HG03280 (cell line): ENCODE results near the gene ENPP6.
"Not testable (repeated sequence)": the region's sequence is repeated elsewhere in the genome, so short reads cannot be mapped to it uniquely, and the experiment has no call there.

Source experiments
- ATAC-seq: cut with Tn5 transposase; IDR thresholded peaks from one replicate; pipeline ENCODE4 v1.9.1; 2021; ENCODE audit warnings: mild to moderate bottlenecking, moderate library complexity; ENCODE audit not compliant: unreplicated experiment

Gene ENPP6

DNA sequence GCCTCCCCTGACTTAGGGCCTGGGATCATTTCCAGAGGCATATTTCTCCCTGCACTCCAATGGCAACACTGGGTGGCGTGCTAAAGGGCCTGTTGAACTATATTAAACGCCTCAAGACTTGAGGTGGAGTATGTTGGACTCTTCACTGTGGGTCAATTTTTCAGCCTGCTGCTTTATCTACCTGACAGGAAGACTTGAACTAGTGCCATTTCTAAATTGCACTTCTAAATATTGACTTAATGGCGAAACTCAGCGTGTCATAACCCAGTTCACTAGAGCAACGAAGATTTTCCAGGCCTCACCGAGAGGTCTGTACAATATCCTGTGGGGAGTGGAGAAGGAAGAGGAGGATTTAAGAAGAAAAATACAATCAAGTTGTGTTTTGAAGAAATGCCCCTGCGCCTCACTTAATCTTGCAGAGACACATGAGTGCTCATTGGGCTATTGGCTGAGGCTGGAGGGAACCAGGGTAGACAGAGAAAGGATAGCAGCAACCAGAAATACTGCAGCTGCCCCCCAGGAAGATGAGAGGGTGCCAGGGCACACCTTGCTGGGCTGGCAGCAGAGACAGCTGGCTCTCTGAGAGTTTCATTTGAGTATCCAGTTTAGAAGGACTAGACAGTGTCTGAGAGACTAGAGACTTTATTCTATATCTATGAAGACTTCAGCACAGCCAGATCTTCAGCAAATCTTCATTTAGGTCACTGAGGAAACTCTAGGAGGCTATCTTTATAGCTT lies 67.4 kb downstream of the ENPP6 start:
- no peak for ATAC-seq

DNA sequence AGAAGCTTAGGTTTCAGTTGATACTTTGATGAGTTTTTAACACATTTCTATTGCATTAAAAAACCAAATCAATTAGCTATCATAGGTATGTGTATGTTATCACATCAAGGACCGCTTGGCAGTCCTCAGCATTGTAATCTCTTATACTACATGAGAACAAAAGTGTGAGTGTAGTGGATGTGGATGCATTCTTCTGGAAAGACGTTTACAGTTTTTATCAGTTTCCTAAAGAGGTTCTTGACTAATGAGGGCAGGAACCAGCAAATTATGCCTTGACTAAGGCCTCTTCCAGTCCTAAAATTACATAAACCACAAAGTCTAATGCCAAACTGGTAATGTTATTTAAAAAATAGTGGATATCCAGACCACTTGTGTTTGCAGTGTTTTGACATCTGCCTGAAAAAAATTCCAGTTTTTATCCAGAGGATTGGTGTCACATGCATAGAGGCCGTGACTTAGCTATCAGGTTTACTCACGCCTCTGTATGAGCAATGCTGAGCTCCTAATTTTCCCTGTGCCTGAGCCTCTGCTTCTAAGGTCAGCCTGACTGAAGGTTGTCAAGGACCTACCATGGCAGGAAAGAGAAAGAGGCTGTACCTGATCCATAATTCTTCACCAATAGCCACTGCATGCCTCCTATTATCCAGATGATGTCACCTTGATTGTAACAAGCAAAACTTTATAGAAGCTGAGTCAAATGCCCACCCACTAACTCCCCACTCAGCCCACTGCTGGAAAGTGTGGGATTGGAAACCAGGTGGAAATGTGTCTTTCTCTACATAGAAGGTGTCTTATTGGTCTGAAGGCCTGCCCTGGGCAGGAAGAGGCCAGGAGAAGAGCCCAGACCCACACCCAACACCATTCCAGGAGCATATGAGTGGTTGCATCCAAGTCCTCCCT lies 68.7 kb downstream of the ENPP6 start:
- no peak for ATAC-seq

DNA sequence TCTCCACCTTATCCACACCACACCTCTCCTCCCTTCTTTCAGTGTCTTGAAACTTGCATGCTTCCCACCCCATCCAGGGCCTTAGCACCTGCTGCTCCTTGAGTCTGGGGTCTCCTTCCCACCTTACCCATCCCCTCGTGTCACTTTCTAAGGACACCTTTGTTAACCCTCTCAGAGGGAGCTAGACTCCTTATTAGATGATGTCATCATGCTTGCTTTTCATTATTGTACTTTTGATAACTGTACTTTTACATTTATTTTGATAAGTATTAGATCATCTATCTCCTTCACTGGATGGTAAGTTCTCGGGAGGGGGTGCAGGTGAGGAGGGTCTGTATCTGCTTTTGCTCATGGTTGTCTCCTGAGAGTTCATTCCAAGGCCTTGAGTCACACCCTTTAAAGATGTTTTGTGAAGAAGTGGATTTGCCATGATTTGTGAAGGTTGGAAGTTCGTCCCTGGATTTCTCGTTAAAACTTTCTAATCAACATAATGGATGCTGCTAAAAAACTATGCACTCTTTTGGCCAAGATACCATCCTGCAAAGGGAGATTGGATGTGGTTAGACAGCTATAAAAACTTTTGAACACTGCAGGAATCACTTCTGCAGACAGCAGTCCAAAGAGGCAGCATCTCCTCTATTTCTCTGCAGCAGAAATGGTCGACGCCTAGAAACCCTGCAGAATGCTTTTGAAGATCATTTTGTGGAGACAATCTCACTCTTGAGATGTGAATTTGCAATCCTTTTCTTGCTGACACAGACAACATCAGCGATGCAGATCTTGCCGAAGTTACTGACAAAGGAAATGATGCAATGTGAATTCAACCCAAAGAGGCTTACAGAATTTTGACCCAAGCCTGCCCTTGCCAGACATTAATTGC lies 69.6 kb downstream of the ENPP6 start:
- ATAC-seq: no peak

DNA sequence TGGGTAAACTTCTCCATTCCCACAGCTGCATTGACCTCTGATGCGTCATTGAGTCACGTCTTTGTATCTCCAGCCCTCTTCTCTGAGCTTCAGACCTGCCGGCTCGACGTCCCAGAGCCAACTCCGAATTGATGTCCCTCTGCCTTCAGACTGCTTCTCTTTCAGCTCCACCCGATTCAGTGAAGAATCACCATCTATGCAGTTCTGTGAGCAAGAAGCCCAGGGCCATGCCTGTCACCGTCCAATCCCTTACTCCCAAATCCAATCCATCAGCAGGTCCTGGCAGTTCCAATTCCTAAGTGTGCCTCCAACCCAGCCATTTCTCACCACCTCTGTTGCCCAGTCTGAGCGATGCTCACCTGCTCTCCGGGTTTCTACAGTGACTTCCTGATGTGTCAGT lies 70.7 kb downstream of the ENPP6 start:
- ATAC-seq: no peak

DNA sequence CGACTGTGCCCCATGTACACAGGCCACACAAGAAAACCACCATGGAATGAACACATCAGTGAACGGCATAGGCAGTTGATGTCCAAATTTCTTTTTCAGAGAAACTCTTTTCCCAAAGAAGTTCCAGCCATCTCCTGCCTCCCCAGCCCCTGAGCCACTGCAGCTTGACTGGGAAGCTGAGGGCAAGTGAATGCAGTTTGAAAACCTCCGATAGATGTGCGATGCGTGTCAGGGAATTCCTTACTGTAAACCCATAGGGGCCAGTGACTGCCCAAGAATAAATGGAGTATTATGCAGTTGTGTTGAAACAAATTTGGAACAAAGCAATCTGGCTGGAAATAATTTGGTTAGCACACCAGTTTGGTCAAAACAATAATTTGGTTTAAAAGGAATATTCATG lies 72.1 kb downstream of the ENPP6 start:
- ATAC-seq: no peak

GRCh38 chr4:184143770-184144564 lies 73.7 kb downstream of the ENPP6 start:
- no peak for ATAC-seq

DNA sequence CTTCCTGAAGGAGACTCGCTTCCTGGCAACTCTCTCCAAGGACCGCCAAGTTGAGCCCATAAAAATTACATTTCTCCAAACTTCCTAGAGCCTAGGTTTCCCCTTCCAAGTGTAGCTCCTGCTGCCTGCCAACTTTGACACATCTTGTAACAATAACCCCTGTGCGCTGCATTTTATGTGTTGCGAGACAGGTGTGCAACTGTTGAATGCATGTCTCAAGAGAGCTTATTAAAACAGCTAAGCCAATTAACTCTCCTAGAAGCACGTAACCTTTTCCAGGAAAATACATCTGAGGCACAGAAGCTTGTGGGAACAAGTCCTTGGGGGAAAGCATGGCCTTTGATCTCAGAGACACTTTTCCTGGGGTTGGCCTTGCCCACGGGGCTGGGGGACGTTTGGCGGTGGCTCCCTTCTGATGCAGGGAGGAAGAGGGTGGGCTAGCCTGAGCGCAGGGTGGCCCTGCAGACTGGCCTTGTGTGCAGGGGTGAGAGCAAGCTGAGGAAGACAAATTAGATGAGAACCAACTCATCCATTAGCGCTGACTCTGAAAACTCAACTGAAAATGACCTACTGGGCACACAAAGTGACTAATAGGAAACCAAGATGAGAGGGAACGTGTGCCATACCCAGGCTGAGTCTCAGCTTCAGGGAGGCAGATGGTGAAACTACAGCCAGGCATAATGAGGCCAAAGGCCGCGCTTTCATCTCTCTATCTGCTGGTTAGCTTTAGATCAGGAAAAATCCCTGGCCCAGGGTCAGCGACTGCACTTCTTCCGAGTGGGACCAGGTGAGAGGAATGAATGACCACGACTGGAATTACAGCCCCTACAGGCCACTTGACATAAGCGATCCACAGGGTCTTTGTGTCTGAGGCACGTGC lies 75.3 kb downstream of the ENPP6 start:
- ATAC-seq: no peak

DNA sequence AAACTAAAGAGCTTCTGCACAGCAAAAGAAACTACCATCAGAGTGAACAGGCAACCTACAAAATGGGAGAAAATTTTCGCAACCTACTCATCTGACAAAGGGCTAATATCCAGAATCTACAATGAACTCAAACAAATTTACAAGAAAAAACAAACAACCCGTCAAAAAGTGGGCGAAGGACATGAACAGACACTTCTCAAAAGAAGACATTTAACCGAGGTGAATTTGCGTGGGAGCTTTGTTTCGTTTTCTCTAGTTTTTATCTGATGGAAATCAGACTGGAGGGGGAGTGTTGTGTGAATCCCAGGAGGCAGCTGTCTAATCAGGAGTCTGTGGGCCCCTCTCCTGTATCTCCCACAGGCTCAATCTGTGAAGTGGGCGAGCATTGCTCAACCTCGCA lies 76.8 kb downstream of the ENPP6 start:
- ATAC-seq: not testable (repeated sequence)

DNA sequence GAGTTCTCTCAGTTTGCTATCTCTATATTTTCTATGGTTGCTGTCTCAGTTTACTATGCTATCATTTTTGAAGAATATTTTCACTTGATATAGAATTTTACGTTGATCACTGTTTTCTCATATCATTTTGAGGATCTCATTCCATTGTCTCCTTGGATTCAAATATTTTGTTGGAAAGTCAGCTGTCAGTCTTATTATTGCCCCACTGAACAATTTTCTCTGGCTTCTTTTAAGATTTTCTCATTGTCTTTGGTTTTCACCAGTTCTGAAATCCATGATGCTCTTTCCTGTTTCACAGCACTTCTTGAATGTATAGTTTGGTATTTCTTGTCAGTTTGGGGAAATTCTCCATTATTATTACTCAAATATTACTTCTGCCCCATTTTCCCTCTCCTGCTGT lies 81.1 kb downstream of the ENPP6 start:
- no peak for ATAC-seq

- ATAC-seq: no peak
Observed at GRCh38 chr4:184126800-184127199, 90.9 kb downstream of the ENPP6 start.

- ATAC-seq: no peak
Observed at GRCh38 chr4:184122631-184123408, 94.9 kb downstream of the ENPP6 start.

DNA sequence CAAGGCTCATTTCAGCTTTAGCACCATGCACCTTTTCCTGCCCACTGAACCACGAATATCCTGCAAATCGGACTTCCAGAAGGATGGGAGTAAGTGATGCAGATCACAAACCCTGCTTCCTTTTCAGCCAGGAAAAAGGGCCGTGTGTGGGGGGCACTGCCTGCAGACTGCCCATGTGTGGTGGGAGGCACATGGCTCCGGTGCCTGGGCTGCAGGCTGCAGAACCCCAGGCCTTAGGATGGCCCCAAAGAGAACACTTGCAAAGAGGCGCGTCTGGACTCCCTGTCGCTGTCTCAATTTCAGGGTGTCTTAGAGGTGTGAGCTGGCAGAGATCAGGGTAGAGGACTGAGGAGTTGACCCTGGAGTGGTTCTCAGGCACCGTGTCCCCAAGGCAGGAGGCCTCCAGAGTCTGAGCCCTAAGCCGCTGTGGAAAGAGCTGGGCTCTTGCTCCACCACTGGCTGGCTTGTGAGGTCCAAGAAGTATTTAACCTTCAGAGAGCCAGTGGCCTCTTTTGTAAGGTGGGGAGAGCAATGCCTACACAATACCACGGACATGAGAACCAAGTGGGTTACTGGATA lies 97.0 kb downstream of the ENPP6 start:
- no peak for ATAC-seq

- ATAC-seq: no peak
Observed at GRCh38 chr4:184117662-184118199, 99.9 kb downstream of the ENPP6 start.

DNA sequence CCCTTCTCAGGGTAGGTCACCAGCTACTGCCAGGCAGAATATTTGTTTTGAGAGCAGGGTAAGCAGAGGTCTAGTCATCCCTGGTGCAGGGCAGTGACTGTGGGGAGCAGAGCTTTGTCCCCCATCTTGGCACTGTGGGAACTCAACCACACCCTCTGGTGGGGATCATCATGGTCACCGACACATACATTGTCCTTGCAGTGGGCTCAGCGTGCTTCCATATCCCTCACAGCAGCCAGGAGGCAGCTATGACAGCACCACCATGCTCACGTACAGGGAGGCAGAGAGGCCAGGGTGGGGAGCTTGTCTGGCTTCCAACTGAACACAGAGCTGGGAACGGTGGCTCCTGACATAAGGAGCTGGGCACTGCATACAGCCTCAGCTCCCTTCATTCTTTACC lies 102.3 kb downstream of the ENPP6 start:
- ATAC-seq: no peak

GRCh38 chr4:184114431-184114830 lies 103.2 kb downstream of the ENPP6 start:
- no peak for ATAC-seq

DNA sequence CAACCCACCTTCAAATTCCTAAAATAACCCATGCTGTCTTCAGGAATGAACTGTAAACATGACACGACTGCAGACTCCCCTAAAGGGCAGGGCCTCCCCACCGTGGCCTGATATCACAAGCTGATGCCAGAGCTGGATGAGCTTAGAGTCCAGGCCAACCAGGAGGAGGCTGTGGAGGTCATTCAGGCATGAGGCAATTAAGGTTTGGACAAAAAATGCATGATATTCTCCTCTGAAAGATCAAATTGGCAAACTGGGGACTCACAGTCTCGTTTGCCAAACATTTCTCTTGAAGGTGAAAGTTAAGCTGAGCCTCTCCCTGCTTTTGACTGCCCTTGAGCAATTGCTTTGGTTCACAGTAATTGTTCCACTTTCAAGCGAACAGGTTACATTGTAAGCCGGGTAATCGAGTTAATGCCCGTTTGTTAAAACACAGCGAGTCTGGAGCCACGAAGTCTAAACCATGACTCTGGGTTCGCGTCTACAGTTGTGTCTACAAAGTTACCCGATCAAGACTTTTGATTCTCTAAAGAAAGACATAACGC lies 105.6 kb downstream of the ENPP6 start:
- no peak for ATAC-seq

GRCh38 chr4:184111233-184111832 lies 106.3 kb downstream of the ENPP6 start:
- ATAC-seq: no peak
